ENCODE data around the gene MAST3. TPM values are rescaled to one million over a fixed set of nuclear protein-coding genes. Genes with fewer than 3 reads are reported as not detected.

Gene MAST3
- total and polyA plus RNA-seq, 2 of the 8 experiments (the other 6 are each of a cell fraction or from before 2014, with no cell fraction given): 3.4 to 9.0 TPM

GRCh38 chr19:18113827-18114226 is 16.2 kb downstream of the MAST3 start:
- Histone ChIP-seq H3K18ac (ENCODE audit: extremely low read depth, low read length) (no peak overlapping the region), H3K9me3 (ENCODE audit: insufficient read depth in 2 of 2, low read depth in 1 of 2, low read length in 1 of 2) (no peaks in the 10 kb centered on the region), H3K4me3 (ENCODE audit: extremely low read depth in 1 of 4, insufficient read depth in 2 of 4, low read depth in 3 of 4, low read length in 4 of 4) (no peak overlapping the region), H3K9ac (replicated peaks in 1 of 4; ENCODE audit: extremely low read depth in 1 of 4, low read depth in 3 of 4, low read length in 3 of 4) (no peak overlapping the region), H3K23ac (ENCODE audit: insufficient read length) (no peak overlapping the region), H3K27me3 (replicated peaks in 1 of 4; ENCODE audit: control insufficient read depth in 3 of 4, extremely low read depth in 1 of 4, insufficient read depth in 3 of 4, low read length in 3 of 4) (peaks cover 0 to 10% (median 6%) of the 10 kb centered on the region in 4 experiments; a peak in 5 of 7 replicates), H2AFZ (ENCODE audit: low read length) (no peak overlapping the region), H4K20me1 (replicated peaks in 1 of 2; ENCODE audit: control insufficient read depth in 1 of 2, insufficient read depth in 2 of 2, low read length in 2 of 2) (peaks cover 0 to 2% of the 10 kb centered on the region in 2 experiments), H3K4me2 (ENCODE audit: insufficient read depth in 1 of 2, low read depth in 2 of 2, low read length in 2 of 2) (no peak overlapping the region), H4K5ac (ENCODE audit: insufficient read length, low read depth, low read length) (no peak overlapping the region), H3K4ac (replicated peaks; ENCODE audit: insufficient read length, low read depth, low read length) (no peak overlapping the region), H2BK120ac (replicated peaks; ENCODE audit: low read depth, low read length) (no peak overlapping the region), H2BK5ac (ENCODE audit: low read depth, low read length) (no peak overlapping the region), H3K79me1 (ENCODE audit: low read depth, low read length) (0 out of 2 replicates have a peak, but pooled peaks cover 5% of the 10 kb centered on the region), H2BK20ac (ENCODE audit: low read length) (no peak overlapping the region), H3K56ac (replicated peaks; ENCODE audit: insufficient read length, low read depth, low read length) (no peak overlapping the region), H3K79me2 (ENCODE audit: control insufficient read depth in 1 of 2, insufficient read depth in 2 of 2, low read length in 2 of 2) (peaks cover 0 to 5% of the 10 kb centered on the region in 2 experiments; a peak in 1 of 4 replicates), H3K14ac (ENCODE audit: insufficient read length) (no peak overlapping the region), H2BK15ac (ENCODE audit: low read length) (no peak overlapping the region), H3K4me1 (replicated peaks in 1 of 4; ENCODE audit: control insufficient read depth in 3 of 4, insufficient read depth in 4 of 4, low read length in 3 of 4) (peaks cover 3 to 17% (median 10%) of the 10 kb centered on the region in 4 experiments), H3K27ac (ENCODE audit: low read depth, low read length) (no peak overlapping the region), H3K23me2 (ENCODE audit: low read depth, low read length) (peaks cover 19% of the 10 kb centered on the region), H2BK12ac (ENCODE audit: low read depth, low read length) (no peak overlapping the region), H3K36me3 (ENCODE audit: control insufficient read depth in 2 of 4, insufficient read depth in 4 of 4, low read length in 3 of 4) (no peaks in the 10 kb centered on the region), H2AK5ac (ENCODE audit: low read depth, low read length) (no peak overlapping the region), H4K8ac (ENCODE audit: extremely low read depth, insufficient read depth, low read length) (no peak overlapping the region), H4K91ac (replicated peaks; ENCODE audit: insufficient read length, low read length) (no peak overlapping the region)
- FAIRE-seq (no peak), DNase-seq (ENCODE audit: low read depth in 1 of 2, low spot score in 2 of 2) (no peak)
- WGBS, 2 experiments (ENCODE audit: extremely low coverage in 1 of 2, insufficient coverage in 1 of 2, insufficient read length in 1 of 2, insufficient replicate concordance in 2 of 2, low coverage in 1 of 2, low lambda C conversion rate in 2 of 2, missing lambda C conversion rate in 1 of 2): 94% methylated on average over 5 of the region's 5 CpGs; no CpG with 5 or more reads in 1 of the 2 experiments
- ChIA-PET CTCF (ENCODE audit: partially characterized antibody) (interaction anchor here (0.6 to 5.1 kb wide), 30 partner anchors 8 to 166 kb away, joined by 3 to 29 read pairs (median 5); partner anchors contain the start of genes MPV17L2 and PIK3R2), POLR2A (ENCODE audit: partially characterized antibody) (interaction anchor here (1.1 to 1.5 kb wide), 2 partner anchors 47 to 54 kb away, joined by 3 to 5 read pairs; no protein-coding TSS in a partner anchor)

Measured in H1 (cell line).